ENCODE measurements around the gene PGAM5.
"Not testable (repeated sequence)": the region's sequence is repeated elsewhere in the genome, so short reads cannot be mapped to it uniquely, and the experiment has no call there.

Gene PGAM5

DNA sequence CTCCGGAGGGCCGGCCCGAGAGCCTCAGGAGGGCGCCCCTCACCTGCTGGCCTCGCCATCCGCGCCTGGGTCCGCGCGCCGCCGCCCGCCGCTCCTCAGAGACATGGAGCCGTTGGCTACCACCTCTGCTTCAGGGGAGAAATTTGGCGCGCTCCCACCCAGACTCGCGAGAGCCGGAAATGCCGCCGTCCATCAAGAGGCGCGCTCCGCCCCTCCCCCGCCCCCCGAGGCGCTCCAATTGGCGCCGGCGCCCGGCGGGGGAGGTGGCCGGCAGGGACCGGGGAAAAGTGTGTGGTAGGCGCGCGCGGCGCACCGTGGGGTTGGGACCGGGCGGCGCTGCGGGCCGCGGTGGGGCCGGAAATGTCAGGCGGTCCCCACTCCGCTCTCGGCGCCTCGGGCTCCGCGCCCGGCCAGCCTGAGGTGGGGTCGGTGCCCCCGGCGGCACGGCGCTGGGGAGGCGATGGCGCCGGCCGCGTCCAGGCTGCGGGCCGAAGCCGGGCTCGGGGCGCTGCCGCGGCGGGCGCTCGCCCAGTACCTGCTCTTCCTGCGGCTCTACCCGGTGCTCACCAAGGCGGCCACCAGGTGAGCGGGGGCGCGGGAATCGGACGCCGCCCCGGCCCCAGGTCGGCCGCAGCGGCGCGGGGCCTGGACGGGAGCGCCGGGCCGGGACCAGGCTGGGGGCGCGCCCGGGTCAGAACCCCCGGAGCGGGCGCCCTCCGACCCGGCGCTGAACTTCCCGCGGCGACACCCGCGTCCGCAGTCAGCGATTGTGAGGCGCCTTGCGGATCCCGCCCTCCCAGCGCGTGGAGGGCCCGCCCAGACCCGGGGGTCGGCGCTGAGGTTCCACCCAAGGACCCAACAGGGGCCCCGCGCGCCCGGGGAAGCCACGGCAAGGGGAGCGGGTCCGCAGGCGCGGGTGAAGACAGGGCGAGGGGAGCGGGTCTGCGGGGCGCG, 23.2 kb upstream of the PGAM5 start, which contains the start of the genes POLE and PXMP2:
TSS of gene POLE (minus strand) at position 132 of the 954 bp plus-strand sequence. CDS start at position 105, 27 bp downstream.
TSS of gene PXMP2 (plus strand) at position 377 of the 954 bp plus-strand sequence. CDS start at position 461, 84 bp downstream.
- DNase-seq (ENCODE audit: low read depth in 2 of 3, low spot score in 2 of 3): peak; percentile 89 to 93 (median 91)

- DNase-seq (ENCODE audit: low read depth in 2 of 3, low spot score in 2 of 3): no peak
These were observed 21.4 kb upstream of the PGAM5 start for GRCh38 chr12:132689227-132689626.

- no peak for DNase-seq (ENCODE audit: low read depth in 2 of 3, low spot score in 2 of 3)
These were observed 20.5 kb upstream of the PGAM5 start for GRCh38 chr12:132690112-132690511.

DNA sequence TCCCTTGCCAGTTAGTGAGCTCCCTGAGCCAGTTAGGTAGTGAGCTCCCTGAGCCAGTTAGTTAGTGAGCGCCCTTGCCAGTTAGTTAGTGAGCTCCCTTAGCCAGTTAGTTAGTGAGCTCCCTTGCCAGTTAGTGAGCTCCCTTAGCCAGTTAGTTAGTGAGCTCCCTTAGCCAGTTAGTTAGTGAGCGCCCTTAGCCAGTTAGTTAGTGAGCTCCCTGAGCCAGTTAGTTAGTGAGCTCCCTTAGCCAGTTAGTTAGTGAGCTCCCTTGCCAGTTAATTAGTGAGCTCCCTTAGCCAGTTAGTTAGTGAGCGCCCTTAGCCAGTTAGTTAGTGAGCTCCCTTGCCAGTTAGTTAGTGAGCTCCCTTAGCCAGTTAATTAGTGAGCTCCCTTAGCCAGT, 18.6 kb upstream of the PGAM5 start:
- DNase-seq (ENCODE audit: low read depth in 2 of 3, low spot score in 2 of 3): not testable (repeated sequence)

GRCh38 chr12:132694888-132695287, 15.8 kb upstream of the PGAM5 start:
- not testable (repeated sequence) for DNase-seq (ENCODE audit: low read depth in 2 of 3, low spot score in 2 of 3)

GRCh38 chr12:132695431-132695830, 15.2 kb upstream of the PGAM5 start:
- no peak for DNase-seq (ENCODE audit: low read depth in 2 of 3, low spot score in 2 of 3)

- DNase-seq (ENCODE audit: low read depth in 2 of 3, low spot score in 2 of 3): no peak
These were observed 12.3 kb upstream of the PGAM5 start for GRCh38 chr12:132698341-132698740.

- no peak for DNase-seq (ENCODE audit: low read depth in 2 of 3, low spot score in 2 of 3)
These were observed 10.3 kb upstream of the PGAM5 start for GRCh38 chr12:132700212-132700822.

- DNase-seq (ENCODE audit: low read depth in 2 of 3, low spot score in 2 of 3): no peak
These were observed 8.0 kb upstream of the PGAM5 start for GRCh38 chr12:132702640-132703039.

GRCh38 chr12:132703641-132704040, 7.0 kb upstream of the PGAM5 start:
- no peak for DNase-seq (ENCODE audit: low read depth in 2 of 3, low spot score in 2 of 3)

- no peak for DNase-seq (ENCODE audit: low read depth in 2 of 3, low spot score in 2 of 3)
These were observed 3.4 kb upstream of the PGAM5 start for GRCh38 chr12:132707241-132707640.

GRCh38 chr12:132708150-132708549, 2.5 kb upstream of the PGAM5 start:
- DNase-seq (ENCODE audit: low read depth in 2 of 3, low spot score in 2 of 3): no peak

DNA sequence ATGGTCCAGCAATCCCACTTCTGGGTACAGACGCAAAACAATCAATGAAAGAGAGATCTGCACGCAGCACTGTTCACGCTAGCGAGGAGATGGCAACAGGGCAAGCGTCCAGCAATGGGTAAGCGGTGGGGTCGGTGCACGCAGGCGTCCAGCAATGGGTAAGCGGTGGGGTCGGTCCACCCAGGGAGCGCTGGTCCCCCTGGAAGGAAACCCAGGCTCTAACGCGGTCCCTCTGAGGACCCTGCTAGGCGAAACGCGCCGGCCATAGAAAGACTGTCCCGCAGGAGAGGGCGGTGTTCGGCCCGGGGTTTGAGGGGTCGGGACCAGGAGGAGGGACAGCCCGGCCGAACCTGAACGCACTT, 618 bp upstream of the PGAM5 start:
- no peak for DNase-seq (ENCODE audit: low read depth in 2 of 3, low spot score in 2 of 3)

- DNase-seq (ENCODE audit: low read depth in 2 of 3, low spot score in 2 of 3): no peak
These were observed 620 bp downstream of the PGAM5 start for GRCh38 chr12:132711080-132711843.

GRCh38 chr12:132713123-132713522, 2.5 kb downstream of the PGAM5 start:
- no peak for DNase-seq (ENCODE audit: low read depth in 2 of 3, low spot score in 2 of 3)

- DNase-seq (ENCODE audit: low read depth in 2 of 3, low spot score in 2 of 3): no peak
These were observed 5.2 kb downstream of the PGAM5 start for GRCh38 chr12:132715874-132716273.

DNA sequence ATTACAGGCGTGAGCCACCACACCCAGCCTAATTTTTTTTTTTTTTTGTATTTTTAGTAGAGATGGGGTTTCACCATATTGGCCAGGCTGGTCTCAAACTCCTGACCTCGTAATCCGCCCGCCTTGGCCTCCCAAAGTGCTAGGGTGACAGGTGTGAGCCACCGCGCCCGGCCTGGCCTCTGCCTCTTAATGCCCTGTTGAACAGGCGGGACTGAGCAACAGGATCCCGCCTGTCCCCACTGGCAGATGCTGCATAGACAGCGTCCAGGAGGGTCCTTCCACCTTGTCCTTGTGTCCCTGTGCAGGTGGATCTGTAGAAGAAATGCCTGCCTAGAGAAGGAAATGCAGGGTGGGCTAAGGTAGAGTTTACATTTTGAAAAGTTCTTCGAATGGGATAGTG, 5.7 kb downstream of the PGAM5 start:
- DNase-seq (ENCODE audit: low read depth in 2 of 3, low spot score in 2 of 3): no peak

DNA sequence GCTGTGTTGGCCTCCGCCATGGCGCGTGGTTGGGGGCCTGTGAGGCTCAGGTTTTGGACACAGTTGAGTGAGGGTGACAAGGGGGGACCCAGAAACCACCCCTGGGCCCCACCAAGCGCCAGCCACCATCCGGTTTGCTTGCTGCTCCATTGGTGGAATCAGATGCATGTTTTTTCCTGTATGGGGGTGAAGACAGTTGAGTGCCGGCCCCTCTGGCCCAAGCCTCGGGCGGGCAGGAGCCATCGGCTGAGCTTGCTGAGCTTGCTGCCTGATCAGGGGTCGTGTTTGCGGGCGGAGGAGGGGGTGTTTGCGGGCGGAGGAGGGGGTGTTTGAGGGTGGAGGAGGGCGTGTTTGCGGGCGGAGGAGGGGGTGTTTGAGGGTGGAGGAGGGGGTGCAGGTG, 6.4 kb downstream of the PGAM5 start:
- no peak for DNase-seq (ENCODE audit: low read depth in 2 of 3, low spot score in 2 of 3)

GRCh38 chr12:132717531-132718387, 7.1 kb downstream of the PGAM5 start:
- DNase-seq (ENCODE audit: low read depth in 2 of 3, low spot score in 2 of 3): no peak

DNA sequence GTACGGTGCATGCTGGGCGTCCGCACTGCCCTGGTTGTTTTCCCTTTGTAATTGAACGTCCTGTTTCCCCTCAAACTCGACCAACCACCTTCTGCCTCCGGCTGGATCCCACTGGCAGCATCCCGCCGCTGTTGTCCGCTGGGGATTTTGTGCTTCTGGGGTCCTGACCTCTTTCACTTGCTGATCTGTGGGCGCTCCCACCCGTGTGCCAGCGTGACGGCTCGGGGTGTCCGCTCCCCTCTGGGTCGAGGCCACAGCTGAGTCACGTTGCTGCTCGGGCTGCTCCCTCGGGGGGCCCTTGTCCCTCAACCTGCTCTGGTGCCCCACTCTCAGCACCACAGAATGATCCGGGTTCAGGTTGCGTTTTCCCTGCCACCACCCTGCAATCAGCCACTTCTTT, 8.0 kb downstream of the PGAM5 start:
- no peak for DNase-seq (ENCODE audit: low read depth in 2 of 3, low spot score in 2 of 3)

Measured in activated CD8-positive, alpha-beta memory T cell treated with anti-CD3 and anti-CD28 coated beads for 48 hours (primary cell).